Hair follicular keratinocyte (primary cell): Measurements from ENCODE around the gene ADORA1. TPM values are rescaled to one million over a fixed set of nuclear protein-coding genes. Genes with fewer than 3 reads are reported as not detected.

ENCODE experiments used
- total RNA-seq: library from RNA; depleted of rRNA; stranded (reverse); fragments of >200 nt; gene quantifications from 2 replicates; pipeline ENCODE4 v1.2.3, GENCODE V29; 2015

The ADORA1 gene
- total RNA-seq = 0.31 TPM in 1 of 2 replicates, not detected in the other

DNA sequence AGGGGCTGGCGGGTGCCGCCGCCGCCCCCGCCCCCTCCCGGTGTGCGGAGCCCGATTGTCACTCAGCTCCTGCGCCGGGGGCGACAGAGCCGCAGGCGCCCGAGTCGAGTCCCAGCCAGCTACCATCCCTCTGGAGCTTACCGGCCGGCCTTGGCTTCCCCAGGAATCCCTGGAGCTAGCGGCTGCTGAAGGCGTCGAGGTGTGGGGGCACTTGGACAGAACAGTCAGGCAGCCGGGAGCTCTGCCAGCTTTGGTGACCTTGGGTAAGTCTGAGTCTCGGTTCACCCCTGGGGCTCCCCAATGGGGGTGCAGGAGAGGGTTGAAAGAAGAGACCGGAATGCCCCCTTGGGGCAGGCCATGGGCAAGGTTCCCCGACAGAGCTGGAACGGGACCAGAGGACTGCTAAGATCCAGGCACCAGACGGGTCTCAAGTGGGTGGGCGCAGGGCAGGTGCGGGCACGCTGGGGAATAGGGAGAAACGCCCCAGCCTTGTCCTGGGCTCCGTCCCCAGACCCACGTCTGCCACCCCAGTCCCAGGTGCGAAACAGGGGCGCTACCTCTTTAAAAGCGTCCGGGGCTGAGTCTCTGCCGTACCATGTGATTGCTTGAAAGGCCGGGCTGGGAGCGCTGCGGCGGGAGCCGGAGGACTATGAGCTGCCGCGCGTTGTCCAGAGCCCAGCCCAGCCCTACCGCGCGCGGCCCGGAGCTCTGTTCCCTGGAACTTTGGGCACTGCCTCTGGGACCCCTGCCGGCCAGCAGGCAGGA lies at the start of gene ADORA1:
Gene ADORA1, plus strand, starts transcription at position 61 of the 765 bp plus-strand sequence. CDS start 1,116 bp downstream, outside the sequence.

GRCh38 chr1:203085528-203086406 lies 41.8 kb upstream of the ADORA1 start, which contains the start of gene MYOG:
TSS of gene MYOG (minus strand) at chr1:203086012. CDS start at chr1:203085961, 51 bp downstream.

DNA sequence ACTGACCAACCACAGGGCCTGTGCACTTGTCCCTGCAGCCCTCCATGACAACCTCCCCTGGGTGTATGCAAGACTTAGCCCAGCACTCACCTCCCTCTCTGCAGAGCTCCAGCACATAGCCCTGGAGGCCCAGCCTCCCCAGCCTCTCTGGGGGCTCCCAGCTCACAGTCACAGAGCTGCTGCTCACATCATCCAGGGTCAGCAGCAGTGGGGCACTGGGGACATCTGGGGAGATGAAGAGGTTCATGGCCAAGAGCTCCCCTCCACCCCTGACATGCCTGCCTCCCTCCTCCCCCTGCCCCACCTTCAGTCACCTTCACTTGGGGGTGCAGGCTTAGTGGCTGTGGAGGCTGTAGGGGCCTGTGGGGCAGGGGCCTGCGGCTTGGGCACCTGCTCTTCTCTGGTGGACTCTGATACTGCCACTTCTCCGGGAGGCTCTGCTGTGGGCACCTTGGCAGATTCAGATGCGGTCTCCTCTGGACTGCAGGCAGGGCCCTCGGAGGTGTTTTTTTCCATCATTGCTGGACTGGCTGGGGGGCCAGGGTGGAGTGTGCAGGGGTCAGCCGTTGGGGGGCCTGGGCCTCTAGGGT lies 47.8 kb downstream of the ADORA1 start, which contains the start of gene MYBPH:
Gene MYBPH, minus strand, starts transcription at position 590 of the 590 bp plus-strand sequence. Its CDS starts 71 bp downstream, at position 519.

GRCh38 chr1:203186446-203187303 lies 59.1 kb downstream of the ADORA1 start, which contains the start of gene CHI3L1:
TSS of gene CHI3L1 (minus strand) at chr1:203186704. CDS start at chr1:203186623, 81 bp downstream.

Other genes with a start within 250 kb of the ADORA1 start
- gene RABIF, start 238.6 kb upstream of the ADORA1 start, total RNA-seq = 6.3 and 7.3 TPM in 2 replicates
- 23.5 and 24.4 TPM in 2 replicates for gene KLHL12, start 200.5 kb upstream of the ADORA1 start, total RNA-seq
- 146 and 152 TPM in 2 replicates for gene ADIPOR1, start 169.4 kb upstream of the ADORA1 start, total RNA-seq
- gene CYB5R1, start 160.5 kb upstream of the ADORA1 start, total RNA-seq = 86.1 and 106 TPM in 2 replicates
- 70.7 and 77.9 TPM in 2 replicates for gene TMEM183A, start 120.4 kb upstream of the ADORA1 start, total RNA-seq
- gene PPFIA4, start 101.2 kb upstream of the ADORA1 start, total RNA-seq = 0.15 and 0.16 TPM in 2 replicates
- gene MYOG, start 41.7 kb upstream of the ADORA1 start, total RNA-seq = not detected in 2 replicates
- gene MYBPH, start 48.1 kb downstream of the ADORA1 start, total RNA-seq = not detected in 2 replicates
- gene CHI3L1, start 59.0 kb downstream of the ADORA1 start, total RNA-seq = 0.27 TPM in 1 of 2 replicates, not detected in the other
- not detected in 2 replicates for gene CHIT1, start 101.9 kb downstream of the ADORA1 start, total RNA-seq
- gene BTG2, start 177.8 kb downstream of the ADORA1 start, total RNA-seq = 25.1 and 34.1 TPM in 2 replicates
- gene FMOD, start 223.4 kb downstream of the ADORA1 start, total RNA-seq = 0.42 and 2.0 TPM in 2 replicates